Astrocyte (in vitro differentiated cells and primary cell): ENCODE results near the gene SLC25A47. TPM values are rescaled to one million over a fixed set of nuclear protein-coding genes. Genes with fewer than 3 reads are reported as not detected.

Experiments
- DNase-seq: peaks from one replicate; pipeline ENCODE4 v3.0.0-alpha.2; 2010; ENCODE audit warnings: low read depth
- FAIRE-seq: peaks from 2 replicates; lab custom pipeline; 2011; peaks lifted over from hg19 to GRCh38; lab: Jason Lieb, UNC
- H2AFZ ChIP-seq: 2 replicates; pipeline ENCODE4 v1.6.0; 2012; ENCODE audit warnings: low read depth, low read length, inconsistent platforms
- H3K27ac ChIP-seq: 2 replicates; pipeline ENCODE4 v1.5.1; 2011; ENCODE audit warnings: low read depth, low read length, inconsistent platforms
- H3K27me3 ChIP-seq: 2 replicates; pipeline ENCODE4 v1.6.0; 2011; ENCODE audit warnings: low read length, inconsistent platforms; ENCODE audit not compliant: insufficient read depth
- H3K36me3 ChIP-seq: 2 replicates; pipeline ENCODE4 v1.5.1; 2011; ENCODE audit warnings: low read length, inconsistent platforms; ENCODE audit not compliant: insufficient read depth
- H3K4me1 ChIP-seq: 2 replicates; pipeline ENCODE4 v1.5.1; 2011; ENCODE audit warnings: low read length, inconsistent platforms; ENCODE audit not compliant: insufficient read depth
- H3K4me2 ChIP-seq: 2 replicates; pipeline ENCODE4 v1.6.0; 2012; ENCODE audit warnings: low read length, inconsistent platforms
- H3K4me3 ChIP-seq: 2 replicates; pipeline ENCODE4 v1.5.1; 2011; ENCODE audit warnings: low read depth, mild to moderate bottlenecking, low read length, inconsistent platforms; ENCODE audit not compliant: insufficient read depth
- H3K79me2 ChIP-seq: 2 replicates; pipeline ENCODE4 v1.6.0; 2012; ENCODE audit warnings: mild to moderate bottlenecking, low read length, inconsistent platforms; ENCODE audit not compliant: insufficient read depth
- H3K9ac ChIP-seq: 2 replicates; pipeline ENCODE4 v1.6.0; 2012; ENCODE audit warnings: mild to moderate bottlenecking, low read length, inconsistent platforms
- H3K9me3 ChIP-seq: 2 replicates; pipeline ENCODE4 v1.5.1; 2012; ENCODE audit warnings: low read depth, mild to moderate bottlenecking, low read length, inconsistent platforms; ENCODE audit not compliant: insufficient read depth
- H4K20me1 ChIP-seq: 2 replicates; pipeline ENCODE4 v1.6.0; 2012; ENCODE audit warnings: low read length, inconsistent platforms; ENCODE audit not compliant: insufficient read depth
- H3K27ac Mint-ChIP-seq: one replicate; pipeline ENCODE4 v1.8.0; 2021; ENCODE audit warnings: mild to moderate bottlenecking, mixed read lengths; ENCODE audit not compliant: unreplicated experiment
- H3K27me3 Mint-ChIP-seq: one replicate; pipeline ENCODE4 v1.8.0; 2021; ENCODE audit warnings: low read depth, mixed read lengths; ENCODE audit not compliant: unreplicated experiment
- H3K36me3 Mint-ChIP-seq: one replicate; pipeline ENCODE4 v1.8.0; 2021; ENCODE audit warnings: low read depth, mixed read lengths; ENCODE audit not compliant: unreplicated experiment
- H3K4me1 Mint-ChIP-seq: one replicate; pipeline ENCODE4 v1.8.0; 2021; ENCODE audit warnings: low read depth, mixed read lengths; ENCODE audit not compliant: unreplicated experiment
- H3K4me3 Mint-ChIP-seq: one replicate; pipeline ENCODE4 v1.8.0; 2021; ENCODE audit warnings: mild to moderate bottlenecking, moderate library complexity, mixed read lengths; ENCODE audit not compliant: unreplicated experiment
- H3K9me3 Mint-ChIP-seq: one replicate; pipeline ENCODE4 v1.8.0; 2021; ENCODE audit warnings: mild to moderate bottlenecking, mixed read lengths; ENCODE audit not compliant: unreplicated experiment
- EZH2 ChIP-seq: IDR thresholded peaks from 2 replicates; pipeline ENCODE4 v1.6.1; 2012; ENCODE audit warnings: mild to moderate bottlenecking, low read length, inconsistent platforms; ENCODE audit not compliant: insufficient read depth
- total RNA-seq: library from RNA; stranded (reverse); gene quantifications from 2 replicates; pipeline ENCODE4 v1.2.1, GENCODE V29; 2021
- TF ChIP-seq, protein P1 (sequence below): IDR thresholded peaks from 2 replicates; pipeline ENCODE4 v1.5.1; 2011; ENCODE audit warnings: low read depth, mild to moderate bottlenecking, inconsistent platforms, low read length, moderate library complexity; ENCODE audit not compliant: insufficient read depth

SLC25A47 gene
- total RNA-seq, 1 donor from 2014 or later, result not detected

DNA sequence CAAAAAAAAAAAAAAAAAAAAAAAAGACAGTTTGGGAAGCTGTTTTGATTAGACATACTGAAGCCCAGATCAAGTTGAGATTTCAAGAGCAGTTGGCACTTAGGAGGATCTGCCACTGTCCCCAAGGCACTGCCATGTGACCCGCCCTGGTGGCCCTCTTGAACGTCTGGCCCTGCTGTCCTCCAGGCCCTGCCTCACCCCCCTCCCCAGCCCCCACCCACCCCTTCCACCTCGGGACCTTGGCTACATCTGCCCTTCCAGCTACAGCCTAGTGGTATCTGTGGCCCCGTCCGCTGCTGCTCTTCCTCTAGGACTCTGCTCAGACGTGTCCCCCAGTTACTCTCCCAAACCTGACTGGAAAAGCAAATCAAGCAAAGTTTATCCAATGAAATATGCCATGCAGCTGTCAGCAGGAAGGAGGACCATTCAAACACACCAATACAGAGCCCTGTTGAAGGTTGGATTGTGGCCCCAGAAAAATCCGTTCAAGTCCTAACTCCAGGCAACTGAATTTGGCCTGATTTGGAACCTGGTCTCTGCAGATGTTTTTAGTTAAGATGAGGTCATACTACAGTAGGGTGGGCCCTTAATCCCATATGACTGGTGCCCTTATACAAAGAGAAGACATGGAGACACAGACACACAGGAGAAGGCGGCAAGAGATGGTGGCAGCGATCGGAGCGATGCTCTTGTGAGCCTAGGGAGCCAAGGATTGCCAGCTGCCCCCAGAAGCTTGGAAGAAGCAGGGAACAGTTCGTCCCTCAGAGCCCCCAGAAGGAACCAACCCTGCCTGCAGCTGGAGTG, 34.6 kb upstream of the SLC25A47 start:
- no peak for TF ChIP-seq EZH2
- TF ChIP-seq, protein P1, sequence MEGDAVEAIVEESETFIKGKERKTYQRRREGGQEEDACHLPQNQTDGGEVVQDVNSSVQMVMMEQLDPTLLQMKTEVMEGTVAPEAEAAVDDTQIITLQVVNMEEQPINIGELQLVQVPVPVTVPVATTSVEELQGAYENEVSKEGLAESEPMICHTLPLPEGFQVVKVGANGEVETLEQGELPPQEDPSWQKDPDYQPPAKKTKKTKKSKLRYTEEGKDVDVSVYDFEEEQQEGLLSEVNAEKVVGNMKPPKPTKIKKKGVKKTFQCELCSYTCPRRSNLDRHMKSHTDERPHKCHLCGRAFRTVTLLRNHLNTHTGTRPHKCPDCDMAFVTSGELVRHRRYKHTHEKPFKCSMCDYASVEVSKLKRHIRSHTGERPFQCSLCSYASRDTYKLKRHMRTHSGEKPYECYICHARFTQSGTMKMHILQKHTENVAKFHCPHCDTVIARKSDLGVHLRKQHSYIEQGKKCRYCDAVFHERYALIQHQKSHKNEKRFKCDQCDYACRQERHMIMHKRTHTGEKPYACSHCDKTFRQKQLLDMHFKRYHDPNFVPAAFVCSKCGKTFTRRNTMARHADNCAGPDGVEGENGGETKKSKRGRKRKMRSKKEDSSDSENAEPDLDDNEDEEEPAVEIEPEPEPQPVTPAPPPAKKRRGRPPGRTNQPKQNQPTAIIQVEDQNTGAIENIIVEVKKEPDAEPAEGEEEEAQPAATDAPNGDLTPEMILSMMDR, result no peak
- Histone ChIP-seq H3K79me2 (no peaks in the 10 kb centered on the region), H4K20me1 (peaks cover 29% of the 10 kb centered on the region), H3K9ac (no peak overlapping the region), H3K4me3 (no peak overlapping the region), H3K9me3 (no peaks in the 10 kb centered on the region), H3K27ac (no peak overlapping the region), H3K4me1 (no peaks in the 10 kb centered on the region), H3K36me3 (no peaks in the 10 kb centered on the region), H3K27me3 (no peaks in the 10 kb centered on the region), H3K4me2 (no peak overlapping the region), H2AFZ (no peak overlapping the region)
- no peaks in the 10 kb centered on the region for H3K27me3 Mint-ChIP-seq
- peaks cover 3% of the 10 kb centered on the region for H3K36me3 Mint-ChIP-seq
- H3K4me1 Mint-ChIP-seq, result peaks cover 7% of the 10 kb centered on the region
- no peak overlapping the region for H3K27ac Mint-ChIP-seq
- FAIRE-seq, result no peak
- H3K9me3 Mint-ChIP-seq, result no peaks in the 10 kb centered on the region
- DNase-seq, result no peak
- H3K4me3 Mint-ChIP-seq, result no peak overlapping the region

DNA sequence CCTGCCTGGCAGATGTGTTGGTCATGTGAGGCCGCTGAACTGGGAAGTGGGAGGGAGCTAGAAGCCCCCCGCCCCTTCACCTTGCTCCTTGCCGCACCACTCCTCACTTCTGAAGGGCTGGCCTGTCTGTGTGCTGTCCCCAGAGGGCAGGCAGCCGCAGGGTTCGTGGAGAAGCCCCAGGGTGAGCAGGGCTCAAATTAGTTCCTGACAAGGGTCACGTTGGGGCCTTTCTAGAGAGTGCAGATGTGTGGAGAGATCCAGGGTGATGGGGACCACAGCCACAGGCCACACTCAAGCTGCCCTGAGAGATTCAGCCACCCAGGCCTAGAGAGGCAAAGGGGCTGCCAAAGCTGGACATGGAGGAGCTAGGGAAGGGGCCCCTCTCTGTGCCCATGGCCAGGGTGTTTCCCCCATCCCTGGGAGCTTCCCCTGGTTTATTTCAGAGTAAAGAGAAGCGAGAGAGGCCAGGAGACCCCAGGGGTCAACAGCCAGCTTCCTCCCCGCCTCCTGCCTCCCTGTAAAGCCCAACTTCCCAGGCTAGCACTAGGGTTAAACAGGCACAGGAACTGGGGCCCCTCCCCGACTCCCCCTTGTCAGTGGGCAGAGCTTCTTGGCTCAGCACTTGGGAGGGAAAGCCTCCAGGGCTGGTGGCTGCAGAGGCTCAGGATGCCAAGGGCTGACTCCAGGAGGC, 33.1 kb upstream of the SLC25A47 start:
- Histone ChIP-seq H3K4me1 (no peaks in the 10 kb centered on the region), H3K9me3 (no peaks in the 10 kb centered on the region), H2AFZ (no peak overlapping the region), H3K9ac (no peak overlapping the region), H3K36me3 (no peaks in the 10 kb centered on the region), H3K27me3 (no peaks in the 10 kb centered on the region), H4K20me1 (peaks cover 29% of the 10 kb centered on the region), H3K79me2 (no peaks in the 10 kb centered on the region), H3K27ac (no peak overlapping the region), H3K4me2 (no peak overlapping the region), H3K4me3 (no peak overlapping the region)
- Mint-ChIP-seq H3K27ac (no peak overlapping the region), H3K4me1 (peaks cover 4% of the 10 kb centered on the region), H3K4me3 (no peak overlapping the region), H3K36me3 (no peaks in the 10 kb centered on the region), H3K9me3 (no peaks in the 10 kb centered on the region), H3K27me3 (no peaks in the 10 kb centered on the region)
- TF ChIP-seq, protein P1, result no peak
- TF ChIP-seq EZH2, result no peak
- DNase-seq, result no peak
- FAIRE-seq, result no peak
